ENCODE results near the gene TTI1. TPM values are rescaled to one million over a fixed set of nuclear protein-coding genes. Genes with fewer than 3 reads are reported as not detected.

TTI1 gene
- total RNA-seq, 1 experiment from 2014 or later = 26.9 TPM

DNA sequence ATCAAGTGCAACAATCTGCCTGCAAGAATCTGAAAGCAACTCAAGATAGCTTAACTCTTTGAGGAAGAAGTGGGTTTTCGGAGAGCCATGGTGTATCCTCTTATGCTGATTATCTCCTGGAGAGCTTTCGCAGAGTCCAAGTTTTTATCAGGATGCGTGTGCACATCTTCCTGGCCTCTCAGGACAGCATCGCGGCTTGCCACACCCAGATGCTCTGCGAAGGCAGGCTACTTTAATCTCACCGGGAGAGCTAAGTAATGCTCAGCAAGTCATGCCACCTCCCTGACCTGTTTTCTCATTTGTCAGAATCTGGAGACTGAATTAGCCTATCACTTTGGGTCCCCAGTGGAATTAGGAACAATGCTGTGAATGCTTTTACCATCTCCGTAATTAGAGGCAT, 52.9 kb downstream of the TTI1 start:
- Histone ChIP-seq H3K4me1 (ENCODE audit: control insufficient read depth in 1 of 2, insufficient read depth in 2 of 2, low read length in 2 of 2) (no peaks in the 10 kb centered on the region), H3K4me2 (ENCODE audit: low read length) (no peak overlapping the region), H3K27me3 (ENCODE audit: insufficient read depth, low read length) (no peaks in the 10 kb centered on the region), H3K36me3 (ENCODE audit: control insufficient read depth in 1 of 2, insufficient read depth in 2 of 2, low read length in 2 of 2) (peaks cover 0 to 17% of the 10 kb centered on the region in 2 experiments; a peak in 3 of 4 replicates), H4K20me1 (ENCODE audit: insufficient read depth) (no peaks in the 10 kb centered on the region), H3K9ac (ENCODE audit: low read length) (no peak overlapping the region), H3K9me2 (ENCODE audit: insufficient read depth) (no peaks in the 10 kb centered on the region), H3K9me3 (ENCODE audit: control insufficient read depth in 1 of 2, insufficient read depth in 1 of 2, low read depth in 1 of 2, low read length in 2 of 2) (no peaks in the 10 kb centered on the region), H3K4me3 (replicated peaks in 1 of 2; ENCODE audit: low read depth in 1 of 2, low read length in 2 of 2) (no peak overlapping the region), H2AFZ (ENCODE audit: low read depth, low read length, poor library complexity, severe bottlenecking) (no peak overlapping the region), H3K79me2 (ENCODE audit: insufficient read depth, low read length) (no peaks in the 10 kb centered on the region), H3K27ac (ENCODE audit: low read depth, low read length) (no peak overlapping the region)
- ATAC-seq (no peak), DNase-seq (ENCODE audit: low read depth, low spot score) (no peak)
- ChIA-PET CTCF (no interaction called here), POLR2A (no interaction called here), RAD21 (ENCODE audit: low non-redundant PET in 1 of 2, low total read pairs in 2 of 2, uncharacterized antibody in 2 of 2, unreplicated experiment in 2 of 2) (no interaction called here)
- intact Hi-C loops (cut with micrococcal nuclease) = no loop called here
- BruUV-seq (replicated peaks) = no TSS peak
- TF ChIP-seq POLR2AphosphoS5 (IDR thresholded peaks at IDR 0.05; ENCODE audit: low read depth, low read length) (no peak), ELF1 (IDR thresholded peaks at IDR 0.05; ENCODE audit: borderline replicate concordance, low read depth) (no peak), CEBPB (IDR thresholded peaks at IDR 0.05; ENCODE audit: low read depth) (no peak), CBX3 (IDR thresholded peaks at IDR 0.05; ENCODE audit: low read depth) (no peak), ZFX (IDR thresholded peaks at IDR 0.05) (no peak), POLR2A (IDR thresholded peaks at IDR 0.05; ENCODE audit: borderline replicate concordance, extremely low read depth, insufficient read depth, insufficient read length) (no peak), ZNF274 (IDR thresholded peaks at IDR 0.05; ENCODE audit: low read depth, low read length) (no peak), EZH2phosphoT487 (IDR thresholded peaks at IDR 0.05; ENCODE audit: borderline replicate concordance) (no peak)
- TF ChIP-seq, protein P1, sequence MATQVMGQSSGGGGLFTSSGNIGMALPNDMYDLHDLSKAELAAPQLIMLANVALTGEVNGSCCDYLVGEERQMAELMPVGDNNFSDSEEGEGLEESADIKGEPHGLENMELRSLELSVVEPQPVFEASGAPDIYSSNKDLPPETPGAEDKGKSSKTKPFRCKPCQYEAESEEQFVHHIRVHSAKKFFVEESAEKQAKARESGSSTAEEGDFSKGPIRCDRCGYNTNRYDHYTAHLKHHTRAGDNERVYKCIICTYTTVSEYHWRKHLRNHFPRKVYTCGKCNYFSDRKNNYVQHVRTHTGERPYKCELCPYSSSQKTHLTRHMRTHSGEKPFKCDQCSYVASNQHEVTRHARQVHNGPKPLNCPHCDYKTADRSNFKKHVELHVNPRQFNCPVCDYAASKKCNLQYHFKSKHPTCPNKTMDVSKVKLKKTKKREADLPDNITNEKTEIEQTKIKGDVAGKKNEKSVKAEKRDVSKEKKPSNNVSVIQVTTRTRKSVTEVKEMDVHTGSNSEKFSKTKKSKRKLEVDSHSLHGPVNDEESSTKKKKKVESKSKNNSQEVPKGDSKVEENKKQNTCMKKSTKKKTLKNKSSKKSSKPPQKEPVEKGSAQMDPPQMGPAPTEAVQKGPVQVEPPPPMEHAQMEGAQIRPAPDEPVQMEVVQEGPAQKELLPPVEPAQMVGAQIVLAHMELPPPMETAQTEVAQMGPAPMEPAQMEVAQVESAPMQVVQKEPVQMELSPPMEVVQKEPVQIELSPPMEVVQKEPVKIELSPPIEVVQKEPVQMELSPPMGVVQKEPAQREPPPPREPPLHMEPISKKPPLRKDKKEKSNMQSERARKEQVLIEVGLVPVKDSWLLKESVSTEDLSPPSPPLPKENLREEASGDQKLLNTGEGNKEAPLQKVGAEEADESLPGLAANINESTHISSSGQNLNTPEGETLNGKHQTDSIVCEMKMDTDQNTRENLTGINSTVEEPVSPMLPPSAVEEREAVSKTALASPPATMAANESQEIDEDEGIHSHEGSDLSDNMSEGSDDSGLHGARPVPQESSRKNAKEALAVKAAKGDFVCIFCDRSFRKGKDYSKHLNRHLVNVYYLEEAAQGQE (IDR thresholded peaks at IDR 0.05; ENCODE audit: low read depth) = no peak
- TF ChIP-seq, protein P2, sequence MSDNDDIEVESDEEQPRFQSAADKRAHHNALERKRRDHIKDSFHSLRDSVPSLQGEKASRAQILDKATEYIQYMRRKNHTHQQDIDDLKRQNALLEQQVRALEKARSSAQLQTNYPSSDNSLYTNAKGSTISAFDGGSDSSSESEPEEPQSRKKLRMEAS (IDR thresholded peaks at IDR 0.05) = no peak
